HG02571 (cell line): ENCODE measurements around the gene MAGEB17.

Experiments used
- ATAC-seq: cut with Tn5 transposase; IDR thresholded peaks from one replicate; pipeline ENCODE4 v1.9.1; 2021; ENCODE audit warnings: mild to moderate bottlenecking, moderate library complexity; ENCODE audit not compliant: unreplicated experiment

MAGEB17 gene

DNA sequence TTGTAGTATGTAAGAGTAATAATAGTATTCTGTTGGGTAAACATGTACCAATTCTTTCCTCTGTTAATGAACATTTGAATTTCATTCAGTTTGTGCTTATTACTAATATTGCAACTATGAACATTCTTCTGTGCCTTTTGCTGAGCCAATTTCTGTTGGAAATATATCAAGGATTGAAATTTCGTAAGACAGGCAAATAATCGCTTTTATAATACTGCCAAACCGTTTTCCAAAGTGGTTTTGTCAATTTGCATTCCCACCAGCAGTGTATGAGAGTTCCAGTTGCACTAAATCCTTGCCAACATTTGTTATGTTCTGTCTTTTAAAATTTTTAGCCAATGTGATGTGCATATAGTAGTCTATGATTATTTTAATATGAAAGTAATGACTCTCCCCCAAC lies 38.6 kb downstream of the MAGEB17 start:
- ATAC-seq: no peak

DNA sequence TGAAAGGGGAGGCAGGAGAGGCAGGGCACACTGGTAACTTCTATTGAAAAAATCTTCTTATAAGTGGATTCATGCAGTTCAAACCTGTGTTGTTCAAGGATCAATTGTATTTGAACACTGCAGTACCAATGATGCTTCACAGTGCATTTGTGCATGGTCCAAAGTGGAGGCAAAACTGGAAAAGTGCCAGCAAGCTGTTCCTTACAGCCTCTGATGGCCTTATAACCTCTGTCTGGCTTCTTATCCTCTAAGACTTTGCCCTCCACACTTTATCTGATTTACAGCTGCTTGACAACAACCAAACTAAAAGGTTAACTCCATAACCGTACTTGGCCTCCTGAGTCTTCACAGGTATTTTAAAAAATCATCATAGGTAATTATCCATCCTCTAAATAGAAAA lies 40.4 kb downstream of the MAGEB17 start:
- no peak for ATAC-seq

DNA sequence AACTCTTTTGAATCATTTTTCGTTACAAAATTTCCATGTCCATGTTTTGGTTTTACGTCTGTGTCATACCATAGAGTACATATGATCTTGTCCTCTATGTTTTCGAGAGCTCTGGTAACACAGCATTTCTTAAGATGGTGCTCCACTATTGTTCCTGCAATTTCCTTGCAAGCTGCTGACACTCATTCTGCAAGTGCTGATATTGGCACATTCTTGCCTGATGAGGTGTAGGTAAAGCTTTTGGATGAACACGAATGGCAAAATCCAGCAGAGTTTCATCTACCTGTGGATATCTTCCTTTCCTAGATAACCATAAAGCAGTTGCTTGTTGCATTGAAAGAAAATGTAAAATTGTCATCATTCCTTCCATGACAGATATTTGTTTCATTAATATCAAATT lies 41.3 kb downstream of the MAGEB17 start:
- ATAC-seq: no peak

DNA sequence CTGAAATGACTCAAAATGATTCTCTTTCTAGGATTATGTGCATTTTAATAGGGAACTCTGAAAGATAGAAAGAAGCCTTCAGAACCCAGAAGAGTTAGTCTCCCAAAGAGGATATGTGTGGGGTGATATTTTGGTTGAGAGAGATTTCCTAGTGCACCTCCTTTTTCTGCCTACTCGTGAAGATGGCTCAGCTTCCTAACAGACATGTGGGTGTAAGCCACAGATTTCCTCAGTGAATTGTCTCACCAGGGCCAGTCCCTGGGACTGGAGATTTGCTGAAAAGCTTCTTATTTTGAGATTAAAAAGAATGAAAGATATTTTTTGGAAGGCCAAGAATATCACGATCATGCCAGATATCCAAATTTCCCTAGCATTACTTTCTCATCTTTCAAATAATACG lies 42.8 kb downstream of the MAGEB17 start:
- ATAC-seq: no peak

DNA sequence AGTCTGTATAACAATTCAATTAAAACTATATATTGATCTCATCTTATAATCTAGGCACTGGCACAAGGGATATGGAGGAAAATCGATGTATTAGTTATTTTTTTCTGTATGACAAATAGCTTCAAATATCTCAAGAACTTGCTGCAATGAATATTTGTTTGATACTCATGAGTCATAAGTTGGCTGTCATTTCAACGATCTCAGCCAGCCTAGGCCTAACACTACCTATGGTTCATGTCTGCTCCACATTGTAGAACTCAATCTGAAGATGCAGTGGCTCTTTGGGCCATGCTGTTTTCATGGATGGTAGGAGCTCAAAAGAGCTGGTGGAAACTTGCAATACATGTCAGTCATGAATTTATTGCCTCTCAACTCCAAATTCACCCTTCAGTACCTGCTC lies 44.7 kb downstream of the MAGEB17 start:
- ATAC-seq: no peak

DNA sequence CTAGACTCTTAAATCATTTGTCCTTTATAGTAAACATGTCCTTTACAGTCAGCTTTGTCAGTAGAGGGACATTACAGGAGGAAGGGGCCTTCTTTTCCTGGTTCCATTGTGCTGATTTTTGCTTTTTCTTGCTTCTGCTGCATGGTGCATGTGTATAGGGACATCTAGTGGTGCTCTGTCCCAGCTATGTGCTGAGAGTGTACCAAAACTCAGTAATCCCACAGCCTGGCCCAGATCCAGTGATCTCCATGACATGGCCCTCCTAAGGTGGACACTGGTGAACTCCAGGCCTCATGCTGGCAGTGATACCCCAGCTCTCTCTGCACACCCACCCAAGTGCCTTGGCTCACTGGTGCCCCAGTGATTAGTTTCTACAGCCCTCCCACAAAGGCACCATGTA lies 45.2 kb downstream of the MAGEB17 start:
- no peak for ATAC-seq

DNA sequence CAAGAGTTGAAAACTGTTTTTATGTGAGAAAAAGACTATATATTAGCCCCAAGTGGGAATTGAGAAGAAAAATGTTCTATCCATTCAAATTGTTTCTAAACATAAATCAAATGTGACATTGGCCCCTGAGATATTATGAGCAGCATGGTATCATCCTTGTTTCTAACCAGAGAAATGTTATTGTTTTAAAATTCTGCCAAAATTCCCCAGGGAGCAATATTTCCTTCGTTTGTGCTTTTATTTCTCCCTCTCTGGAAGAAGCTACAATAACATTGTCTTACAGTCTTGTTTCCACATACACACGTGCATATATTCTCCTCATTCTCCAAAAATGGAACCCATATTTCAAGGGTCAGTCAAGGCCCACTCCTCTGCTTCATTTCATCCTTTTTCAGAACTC lies 46.7 kb downstream of the MAGEB17 start:
- ATAC-seq: no peak

DNA sequence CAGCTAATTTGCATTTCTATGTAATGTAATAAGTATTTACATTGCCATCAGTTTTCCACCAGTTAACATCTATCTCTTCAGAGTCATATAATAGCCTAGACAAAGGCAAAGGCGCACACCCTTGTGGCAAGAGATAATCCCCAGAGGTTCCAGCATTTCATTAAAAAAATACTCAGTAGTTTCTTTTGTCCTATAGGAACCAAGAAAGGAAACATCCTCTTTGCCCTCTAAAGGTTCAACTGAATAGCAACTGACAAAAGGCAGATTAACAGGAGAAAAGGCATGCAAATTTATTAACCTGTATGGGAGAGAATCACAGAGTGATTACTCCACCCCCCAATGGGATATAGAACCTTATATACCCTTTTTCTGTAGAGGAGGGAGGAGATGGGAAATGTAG lies 48.4 kb downstream of the MAGEB17 start:
- no peak for ATAC-seq
